ENCODE measurements around the gene KCNK2.

DNA sequence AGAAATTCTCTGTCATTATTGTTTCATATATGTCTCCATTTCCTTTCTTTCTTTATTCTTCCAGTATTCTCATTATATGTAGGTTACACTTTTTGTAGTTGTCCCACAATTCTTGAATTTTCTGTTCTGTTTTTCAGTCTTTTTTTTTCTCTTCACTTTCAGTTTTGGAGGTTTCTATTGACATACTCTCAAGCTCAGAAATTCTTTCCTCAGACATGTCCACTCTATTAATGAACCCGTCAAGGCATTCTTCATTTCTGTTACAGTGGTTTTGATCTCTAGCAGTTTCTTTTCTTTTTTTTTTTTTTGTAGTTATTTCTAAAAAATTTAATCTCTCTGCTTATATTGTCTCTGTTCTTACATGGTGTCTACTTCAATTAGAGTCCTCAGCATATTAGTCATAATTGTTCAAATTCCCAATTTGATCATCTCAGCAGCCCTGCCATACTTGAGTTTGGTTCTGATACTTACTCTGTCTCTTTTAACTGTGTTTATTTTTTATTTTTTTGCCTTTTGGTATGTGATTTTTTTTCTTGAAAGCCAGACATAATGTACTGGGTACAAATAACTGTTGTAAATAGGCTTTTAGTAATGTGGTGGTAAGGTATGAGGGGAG lies 49.5 kb upstream of the KCNK2 start:
- TF ChIP-seq, protein P1, sequence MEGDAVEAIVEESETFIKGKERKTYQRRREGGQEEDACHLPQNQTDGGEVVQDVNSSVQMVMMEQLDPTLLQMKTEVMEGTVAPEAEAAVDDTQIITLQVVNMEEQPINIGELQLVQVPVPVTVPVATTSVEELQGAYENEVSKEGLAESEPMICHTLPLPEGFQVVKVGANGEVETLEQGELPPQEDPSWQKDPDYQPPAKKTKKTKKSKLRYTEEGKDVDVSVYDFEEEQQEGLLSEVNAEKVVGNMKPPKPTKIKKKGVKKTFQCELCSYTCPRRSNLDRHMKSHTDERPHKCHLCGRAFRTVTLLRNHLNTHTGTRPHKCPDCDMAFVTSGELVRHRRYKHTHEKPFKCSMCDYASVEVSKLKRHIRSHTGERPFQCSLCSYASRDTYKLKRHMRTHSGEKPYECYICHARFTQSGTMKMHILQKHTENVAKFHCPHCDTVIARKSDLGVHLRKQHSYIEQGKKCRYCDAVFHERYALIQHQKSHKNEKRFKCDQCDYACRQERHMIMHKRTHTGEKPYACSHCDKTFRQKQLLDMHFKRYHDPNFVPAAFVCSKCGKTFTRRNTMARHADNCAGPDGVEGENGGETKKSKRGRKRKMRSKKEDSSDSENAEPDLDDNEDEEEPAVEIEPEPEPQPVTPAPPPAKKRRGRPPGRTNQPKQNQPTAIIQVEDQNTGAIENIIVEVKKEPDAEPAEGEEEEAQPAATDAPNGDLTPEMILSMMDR (conservative IDR thresholded peaks at IDR 0.05; ENCODE audit: low read length), result no peak
- TF ChIP-seq EZH2phosphoT487 (IDR thresholded peaks at IDR 0.05; ENCODE audit: borderline replicate concordance, low read depth, low read length), result no peak

Data from OCI-LY7 (cell line).